Right renal cortex interstitium (tissue), 3 donors: Measurements from ENCODE around the gene FAM13C. TPM values are rescaled to one million over a fixed set of nuclear protein-coding genes. Genes with fewer than 3 reads are reported as not detected.

Experiments used
- DNase-seq, 3 donors: peaks; one replicate each; pipeline ENCODE4 v3.0.0-alpha.2; 2013; ENCODE audit warnings: low read depth in 3 of 3, low spot score in 2 of 3
- polyA plus RNA-seq, 3 donors: library from polyadenylated mRNA; unstranded; fragments of 120-200 nt; gene quantifications; one replicate each; pipeline ENCODE4 v1.2.1, GENCODE V29; 2013; ENCODE audit not compliant: insufficient read length in 3 of 3

The FAM13C gene
- polyA plus RNA-seq, 3 donors: 8.2 to 10.0 (median 9.3) TPM

DNA sequence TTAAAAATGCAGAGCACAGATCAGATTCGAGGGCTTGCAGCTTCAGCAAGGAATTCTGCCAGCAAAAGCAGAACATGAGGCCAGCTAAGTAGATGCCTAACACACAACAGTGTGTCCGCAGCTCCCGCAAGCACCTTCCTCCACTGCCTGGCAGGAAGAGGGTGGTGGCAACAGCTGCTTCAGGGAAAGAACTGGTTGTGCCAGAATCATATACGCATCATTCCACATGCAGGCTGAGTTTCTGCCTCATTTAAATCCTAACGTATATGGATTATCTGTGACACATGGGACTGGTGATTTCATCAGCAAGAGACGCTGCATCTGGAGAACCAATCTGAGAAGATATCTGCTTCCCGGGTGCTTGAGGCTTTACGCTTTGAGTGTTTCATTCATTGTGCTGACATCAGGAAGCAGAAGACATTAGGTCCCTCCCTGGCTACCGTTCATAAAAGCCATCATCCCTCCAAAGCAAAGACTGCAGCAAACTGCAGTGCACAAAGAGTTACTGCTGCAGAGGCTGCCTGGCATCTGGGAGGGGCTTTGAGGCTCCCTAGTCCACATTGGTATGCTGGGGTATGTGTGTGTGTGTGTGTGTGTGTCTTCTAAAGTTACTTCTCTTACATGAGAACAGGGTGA is 78.8 kb downstream of the FAM13C start:
- no peak for DNase-seq

DNA sequence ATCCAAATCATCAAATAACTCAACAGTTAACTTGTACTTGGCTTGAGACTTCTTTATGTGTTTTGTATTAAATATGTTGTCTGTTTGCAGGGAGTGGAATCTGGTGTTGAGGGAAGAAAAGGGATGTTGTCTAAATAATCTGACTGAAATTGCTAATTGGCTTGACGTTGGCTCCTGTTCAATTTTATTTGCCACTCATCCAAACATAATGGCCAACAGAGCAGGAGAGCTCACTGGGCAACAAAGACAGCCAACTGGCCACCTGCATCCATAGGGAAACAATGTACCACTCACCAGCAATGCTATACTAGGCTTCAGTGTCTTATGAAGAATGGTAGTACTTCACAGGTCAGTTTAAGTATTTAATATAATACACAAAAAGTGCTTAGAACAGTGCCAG is 80.5 kb downstream of the FAM13C start:
- no peak for DNase-seq

DNA sequence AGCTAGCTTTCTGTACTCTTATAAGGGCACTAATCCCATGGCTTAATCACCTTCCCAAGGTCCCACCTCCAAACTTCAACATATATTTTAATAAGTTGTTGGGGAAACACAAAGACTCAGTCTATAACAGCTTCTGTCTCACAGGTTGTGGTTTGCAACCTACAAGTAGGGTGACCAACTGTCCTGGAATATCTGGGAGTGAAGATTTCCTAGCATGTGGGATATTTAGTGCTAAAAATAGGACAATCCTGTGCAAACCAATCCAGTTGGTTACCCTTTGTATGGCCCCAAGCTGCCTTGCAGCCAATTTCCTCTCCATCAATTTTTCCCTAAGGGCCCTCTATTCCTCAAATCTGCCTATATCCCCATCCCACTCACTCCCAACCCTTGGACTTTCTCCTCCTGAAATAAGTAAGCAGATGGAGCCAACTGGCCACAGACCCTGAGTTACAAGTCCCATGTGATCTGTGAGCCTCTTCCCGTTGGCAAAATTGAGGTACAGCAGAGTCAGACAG is 82.3 kb downstream of the FAM13C start:
- no peak for DNase-seq

DNA sequence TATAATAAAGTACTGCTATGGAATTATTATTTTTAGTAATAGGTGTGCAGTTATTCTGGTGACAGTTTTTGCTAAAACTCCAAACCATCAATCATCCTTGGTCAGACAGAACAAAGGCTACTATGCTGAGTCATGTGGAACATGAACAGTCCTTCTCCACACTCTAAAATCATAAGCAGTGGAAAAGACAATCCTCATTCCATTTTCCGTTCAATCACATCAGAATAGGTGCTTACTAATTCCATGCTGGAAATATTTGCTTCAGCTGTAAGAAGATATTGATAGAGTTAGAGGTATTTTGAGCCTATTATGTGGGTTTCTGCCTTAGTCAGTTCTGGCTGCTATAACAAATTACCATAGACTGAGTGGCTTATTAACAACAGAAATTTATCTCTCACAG is 82.9 kb downstream of the FAM13C start:
- DNase-seq: no peak

DNA sequence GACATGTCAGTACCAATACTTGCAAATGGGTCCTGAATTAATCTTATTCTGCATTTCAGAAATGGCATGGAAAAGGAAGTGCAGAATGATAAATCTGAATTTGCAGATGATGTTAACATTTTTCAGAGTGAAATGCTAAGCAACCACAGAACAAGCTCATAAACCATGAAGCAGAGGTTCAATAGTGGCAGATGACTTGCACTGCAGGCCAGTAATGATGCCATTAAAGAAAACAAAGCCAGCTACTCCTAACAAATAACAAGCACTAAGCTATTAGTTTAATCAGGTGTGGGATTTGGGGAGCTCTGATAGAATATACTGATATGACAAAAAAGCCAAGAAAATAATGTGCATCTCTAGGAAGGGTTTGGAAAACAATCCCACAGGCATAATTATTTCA is 85.4 kb downstream of the FAM13C start:
- DNase-seq: no peak

DNA sequence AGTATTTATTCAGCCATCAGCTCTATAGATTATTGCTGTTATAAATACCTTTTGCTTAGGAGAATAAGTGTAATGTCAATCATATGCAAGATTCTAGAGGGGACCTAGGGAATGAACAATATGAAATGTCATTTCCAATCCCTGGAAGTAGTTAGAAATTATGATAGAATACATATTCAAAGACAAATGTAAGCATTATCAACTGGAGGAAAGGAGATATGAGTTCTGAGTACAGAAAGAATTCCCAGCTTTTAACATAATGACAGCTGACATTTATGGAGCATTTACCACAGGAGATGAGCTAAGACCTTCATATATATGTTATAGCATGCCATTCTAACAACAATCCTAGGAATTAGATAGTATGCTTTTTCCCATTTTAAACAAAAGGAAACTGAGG is 86.2 kb downstream of the FAM13C start:
- no peak for DNase-seq

DNA sequence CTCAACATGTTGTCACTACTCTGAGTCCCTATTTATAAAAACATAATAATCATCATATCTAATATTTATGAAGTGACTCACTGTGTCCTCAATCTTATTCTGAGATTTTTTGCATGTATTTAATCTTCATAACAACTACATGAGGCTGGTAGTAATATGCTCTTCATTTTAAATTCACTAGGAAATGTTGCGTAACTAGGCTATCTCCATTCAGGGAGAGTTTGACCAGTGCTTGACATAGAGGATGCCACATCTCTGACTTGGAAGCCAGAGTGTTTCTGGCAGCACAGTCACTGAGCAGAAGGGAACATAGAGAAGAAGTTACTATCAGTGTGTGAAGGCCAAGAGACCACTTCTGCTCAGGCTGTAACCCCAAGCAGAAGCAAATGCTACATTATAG is 88.9 kb downstream of the FAM13C start:
- no peak for DNase-seq

DNA sequence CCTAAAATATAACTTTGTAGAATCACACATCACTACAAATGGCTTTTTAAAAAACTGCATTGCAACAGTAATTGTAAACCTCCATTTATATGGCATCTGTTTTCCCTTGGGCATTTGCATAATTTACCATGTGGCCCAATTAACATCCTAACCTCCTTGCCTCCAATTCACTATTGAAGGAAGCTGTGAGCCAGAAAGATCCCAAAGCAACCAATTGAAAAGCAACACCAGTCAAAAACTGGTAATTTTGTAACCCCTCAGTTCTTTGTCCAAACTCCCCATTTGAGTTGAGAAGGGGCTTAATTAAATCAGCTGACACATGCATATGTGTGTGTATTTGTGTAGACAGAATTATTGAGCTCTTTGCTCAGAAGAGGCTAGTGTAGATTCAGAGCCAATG is 90.3 kb downstream of the FAM13C start:
- DNase-seq: no peak

DNA sequence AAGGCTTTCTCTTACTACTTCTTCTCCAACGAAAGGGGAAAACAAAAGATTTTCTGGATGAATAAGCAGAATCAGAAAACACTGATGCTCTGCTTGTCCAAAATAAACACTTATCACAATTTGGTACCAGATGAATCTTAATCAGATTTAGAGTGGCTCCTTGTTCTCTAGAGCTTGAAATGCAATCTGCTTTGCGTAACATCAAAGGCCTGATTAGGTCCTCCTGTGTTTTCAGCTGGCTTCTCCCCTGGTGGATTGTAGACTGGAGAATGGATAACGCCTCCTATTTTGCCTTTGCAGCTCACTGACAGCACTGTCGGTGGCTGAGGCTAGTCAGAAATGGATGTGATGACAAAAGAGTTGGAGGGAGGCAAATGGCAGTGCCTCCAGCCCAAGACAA is 91.2 kb downstream of the FAM13C start:
- DNase-seq: no peak

DNA sequence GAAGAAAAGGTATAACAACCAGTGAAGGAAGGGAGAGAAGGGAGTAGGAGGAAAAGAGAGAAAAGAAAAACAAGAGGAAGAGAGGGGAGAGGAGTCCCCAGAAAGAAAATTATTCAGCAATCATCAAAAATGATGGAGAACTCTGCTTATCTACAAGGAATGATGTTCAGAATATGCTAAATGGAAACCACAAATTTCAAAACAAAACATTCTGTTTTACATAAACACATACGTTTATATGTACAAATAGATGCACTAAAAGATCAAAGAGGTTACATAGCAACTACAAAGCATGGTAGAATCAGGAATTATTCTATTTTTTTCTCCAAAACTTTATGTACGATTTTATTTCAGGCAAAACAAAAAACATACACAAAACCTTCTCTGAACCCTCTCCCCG is 91.9 kb downstream of the FAM13C start:
- no peak for DNase-seq

DNA sequence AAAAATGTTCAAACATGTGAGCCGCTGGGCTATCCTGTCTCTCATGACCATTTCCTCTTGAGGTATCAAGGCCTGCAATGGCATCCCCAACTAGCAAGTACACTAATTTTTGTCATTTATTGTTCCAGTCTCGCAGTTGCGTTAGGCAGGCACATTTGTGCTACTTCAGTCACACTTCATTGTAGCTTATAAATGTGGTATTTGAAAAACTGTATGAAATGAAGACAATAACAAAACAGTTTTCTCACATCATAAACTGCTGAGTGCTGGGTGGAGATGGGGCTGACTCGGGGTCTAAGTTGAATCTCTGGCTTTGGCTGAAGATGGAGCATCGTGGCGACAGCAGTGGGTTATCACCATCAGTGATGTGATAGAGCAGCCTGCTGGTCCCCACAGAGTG is 92.7 kb downstream of the FAM13C start:
- no peak for DNase-seq

DNA sequence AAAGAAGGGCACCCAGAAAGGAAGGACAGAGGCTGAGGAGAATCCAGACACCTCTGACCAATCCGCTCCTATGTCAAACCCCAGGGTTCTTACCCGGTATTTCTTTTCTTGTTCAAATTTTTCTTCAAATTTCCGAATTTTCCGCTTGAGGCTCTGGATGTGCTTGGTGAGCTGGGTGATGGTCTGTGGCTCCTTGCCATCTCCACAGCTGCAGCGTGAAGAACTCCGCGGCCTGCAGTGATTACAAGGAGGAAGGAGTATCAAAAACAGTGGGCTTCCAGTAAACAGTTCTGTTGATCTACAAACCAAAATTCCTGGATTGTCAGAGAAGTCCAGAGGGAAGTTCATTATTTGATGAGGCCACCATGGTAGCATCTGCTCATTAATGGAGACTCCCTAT is 93.9 kb downstream of the FAM13C start:
- no peak for DNase-seq

DNA sequence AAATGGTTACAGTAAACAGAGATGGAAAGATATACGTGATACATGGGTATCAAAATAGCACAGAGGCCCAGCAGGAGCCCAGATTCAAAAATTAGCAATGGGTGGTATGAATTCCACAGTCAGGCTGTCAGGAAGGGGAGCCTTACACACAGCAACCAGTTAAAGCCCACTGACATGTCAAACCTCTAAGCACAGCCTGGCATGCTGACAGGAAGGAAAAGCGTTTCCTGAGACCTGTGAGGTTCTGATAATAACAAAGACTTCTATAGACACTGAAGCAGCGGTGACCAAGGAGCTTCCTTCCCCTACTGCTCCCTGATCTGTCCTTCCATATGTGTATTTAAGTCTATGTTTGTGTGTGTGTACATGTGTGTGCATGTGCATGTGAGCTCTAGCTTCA is 96.0 kb downstream of the FAM13C start:
- DNase-seq: no peak

DNA sequence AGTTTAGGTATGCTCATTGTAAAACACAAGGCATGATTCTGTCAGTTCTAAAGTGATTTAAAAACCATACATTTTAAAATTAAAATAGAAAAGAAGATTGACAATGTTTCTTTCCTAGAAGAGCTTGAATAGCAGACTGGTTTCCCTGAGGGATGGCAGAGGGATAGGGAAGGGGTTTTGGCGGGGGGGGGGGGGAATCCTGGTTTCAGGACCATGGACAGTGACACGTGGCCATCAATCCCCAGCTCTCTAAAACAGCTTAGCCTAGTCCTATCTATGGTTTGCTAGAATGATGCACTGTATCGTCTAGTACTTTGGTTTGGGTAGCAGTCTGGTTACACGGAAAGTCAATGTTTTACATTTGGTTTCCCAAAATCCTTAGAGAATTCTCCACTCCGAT is 97.2 kb downstream of the FAM13C start:
- DNase-seq: no peak

DNA sequence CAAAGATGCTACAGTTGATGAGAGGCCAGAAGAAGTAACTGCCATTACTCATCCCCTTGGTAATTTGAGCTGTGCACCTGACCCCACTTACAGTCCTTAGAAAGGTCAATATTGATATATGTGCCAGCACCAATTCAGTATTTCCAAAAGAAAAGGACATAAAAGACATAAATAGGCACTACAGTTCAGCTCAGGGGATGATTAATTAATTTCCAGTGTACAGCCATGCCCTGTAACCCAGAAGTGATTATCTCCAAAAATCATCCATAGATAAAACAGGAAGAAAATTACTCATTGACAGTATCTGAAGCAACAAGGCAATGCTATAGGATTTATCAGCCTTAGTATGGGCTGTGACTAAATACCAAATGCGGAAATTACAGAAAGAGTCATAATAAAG is 103.5 kb downstream of the FAM13C start:
- DNase-seq: no peak

DNA sequence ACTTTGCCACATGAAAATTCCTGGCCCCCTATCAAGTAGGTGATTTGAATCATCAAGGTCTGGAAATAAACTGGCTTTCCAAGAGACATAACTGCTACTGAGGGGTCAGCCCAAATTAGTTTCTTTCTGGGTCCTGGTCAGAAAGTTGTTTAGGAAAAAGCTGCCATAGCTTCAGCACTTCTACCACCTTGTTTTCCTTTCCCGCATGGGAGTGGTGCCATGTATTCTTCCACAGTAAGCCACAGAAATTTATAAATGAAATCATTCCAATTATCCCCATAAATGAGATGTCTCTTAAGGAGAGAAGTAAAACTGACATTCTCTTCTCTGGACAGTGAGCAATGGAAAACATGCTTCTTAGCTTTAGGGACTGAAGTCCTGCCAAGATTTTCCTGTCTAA is 105.1 kb downstream of the FAM13C start:
- DNase-seq: no peak

DNA sequence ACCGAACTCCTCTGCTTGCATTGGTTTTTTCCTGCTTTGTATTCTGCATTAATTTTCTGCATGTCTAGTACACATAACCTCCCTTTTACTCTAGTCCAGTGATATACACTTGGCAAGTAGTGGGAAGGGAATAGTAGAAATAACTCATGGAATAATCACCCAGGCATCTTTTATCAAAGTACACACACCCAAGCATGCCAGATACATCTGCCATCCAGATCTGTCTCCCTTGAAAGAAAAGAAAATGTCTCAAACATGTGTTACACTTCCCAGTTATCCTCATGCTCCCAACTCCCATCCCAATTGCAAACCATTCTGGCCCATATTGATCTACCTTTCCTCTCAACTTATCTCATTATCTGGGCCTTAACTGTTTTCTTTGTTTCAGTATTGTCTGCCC is 106.9 kb downstream of the FAM13C start:
- DNase-seq: no peak

DNA sequence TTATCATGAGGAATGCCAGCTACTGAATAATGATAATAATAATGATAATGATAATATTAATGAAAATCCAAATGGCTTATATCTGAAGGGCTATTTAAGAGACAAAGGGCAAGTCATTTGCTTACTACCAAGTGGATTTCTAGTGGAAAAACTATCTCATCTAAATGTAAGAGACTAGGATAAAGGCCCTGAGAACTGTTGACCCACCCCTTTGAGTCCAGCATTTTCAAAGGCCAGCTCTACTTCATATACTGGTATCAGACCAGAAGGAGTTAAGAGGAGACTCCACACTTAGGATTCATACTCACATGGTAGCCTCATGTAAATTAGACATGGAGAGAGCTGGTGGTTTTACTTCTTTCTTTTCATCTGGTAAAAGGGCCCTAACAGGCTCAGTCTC is 109.9 kb downstream of the FAM13C start:
- no peak for DNase-seq

DNA sequence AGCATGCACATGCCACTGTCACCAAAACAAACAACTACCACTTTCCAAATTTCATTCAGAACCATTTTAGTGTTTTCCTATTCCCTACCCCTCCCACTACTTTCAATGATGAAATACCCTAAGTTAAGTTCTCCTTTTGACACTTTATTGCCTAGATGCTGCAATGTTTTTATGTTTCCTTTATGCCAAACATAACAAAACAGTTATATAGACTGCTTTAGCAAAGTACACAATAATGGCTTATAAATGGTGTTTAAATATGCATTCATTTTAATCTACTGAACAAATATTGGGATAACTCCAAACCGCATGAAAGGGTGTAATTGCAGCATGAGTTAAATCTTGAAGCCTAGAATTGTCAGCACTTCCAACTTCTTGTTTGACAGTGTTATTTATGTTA is 116.7 kb downstream of the FAM13C start:
- no peak for DNase-seq

DNA sequence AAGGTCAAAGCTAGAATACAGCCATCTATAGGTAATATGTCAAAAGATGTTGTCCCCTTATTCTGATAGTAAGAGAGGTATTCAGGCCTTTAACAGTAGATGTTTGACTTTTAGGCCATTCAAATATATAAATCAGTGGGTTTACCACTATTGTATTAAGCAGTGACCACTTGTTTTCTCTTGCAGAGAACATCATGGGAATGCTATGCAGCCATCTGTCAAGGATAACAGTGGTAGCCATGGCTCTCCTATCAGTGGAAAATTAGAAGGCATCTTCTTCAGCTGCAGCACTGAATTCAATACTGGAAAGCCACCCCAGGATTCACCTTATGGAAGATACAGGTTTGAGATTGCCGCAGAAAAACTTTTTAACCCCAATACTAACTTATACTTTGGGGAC is 117.5 kb downstream of the FAM13C start:
- no peak for DNase-seq

DNA sequence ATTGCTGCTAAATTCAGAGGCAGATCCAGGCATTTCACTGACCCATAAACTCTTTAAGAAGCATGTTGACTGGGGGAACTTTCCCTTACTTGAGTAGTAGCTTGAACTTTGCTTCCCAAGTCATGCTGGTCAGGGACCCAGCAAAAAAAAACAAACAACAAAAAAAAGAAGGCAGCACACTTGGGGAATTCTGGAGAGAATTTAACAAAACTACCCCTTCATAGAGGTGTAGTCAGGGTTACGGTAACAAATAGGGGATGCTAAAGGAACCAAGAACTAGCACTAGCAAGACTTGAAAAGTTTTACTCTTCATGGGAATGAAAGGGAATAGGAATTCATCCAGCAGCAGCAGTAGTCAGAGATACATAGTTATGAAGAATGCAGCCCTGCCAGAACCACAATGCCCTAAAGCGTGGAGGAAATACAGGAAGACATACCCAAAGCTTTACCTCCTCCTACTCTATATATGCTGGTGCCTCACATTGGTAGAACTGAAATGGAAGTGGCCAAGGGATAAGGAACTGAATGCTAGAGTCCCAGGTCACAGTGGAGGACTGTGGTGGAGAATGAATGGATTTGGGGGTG is 118.6 kb downstream of the FAM13C start:
- no peak for DNase-seq

DNA sequence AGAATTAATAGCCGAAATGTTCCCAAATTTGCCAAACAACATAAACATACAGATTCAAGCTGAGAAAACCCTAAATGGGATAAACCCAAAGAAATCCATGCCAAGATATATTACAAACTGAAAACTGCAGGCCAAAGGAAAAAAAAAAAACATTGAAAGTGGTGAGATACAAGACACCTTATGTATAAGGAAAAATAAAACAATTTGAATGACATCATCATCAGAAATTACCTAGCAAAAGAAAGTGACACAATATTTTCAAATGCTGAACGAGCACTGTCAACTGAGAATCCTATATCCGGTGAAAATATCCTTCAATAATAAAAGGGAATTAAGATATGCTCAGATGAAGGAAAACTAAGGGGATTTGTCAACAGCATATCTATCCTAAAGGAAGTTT is 119.4 kb downstream of the FAM13C start:
- no peak for DNase-seq

DNA sequence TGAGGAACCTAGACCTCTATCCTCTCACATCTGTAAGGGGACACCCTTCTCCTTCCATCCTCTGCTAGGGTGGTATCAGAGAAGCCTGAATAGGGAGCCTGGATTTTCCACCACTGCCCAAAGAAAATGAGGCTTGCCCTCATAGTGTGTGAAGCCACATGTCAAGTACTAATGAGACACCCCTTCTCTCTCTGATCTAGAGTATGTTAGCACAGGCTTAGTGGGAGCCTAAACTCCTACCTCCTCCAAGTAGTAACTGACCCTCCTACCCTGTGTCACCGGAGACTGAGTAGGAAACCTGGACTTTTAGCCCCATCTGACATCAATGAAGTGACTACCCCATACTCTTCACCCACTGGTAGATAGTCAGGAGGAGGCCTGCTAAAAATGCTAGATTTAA is 120.3 kb downstream of the FAM13C start:
- DNase-seq: no peak
